T1000 (cell line): Measurements from ENCODE around the gene SRC.

Source experiments
- DNase-seq: peaks from one replicate; lab custom pipeline; 2025; ENCODE audit warnings: mixed read lengths; lab: John Stamatoyannopoulos, UW

Gene SRC

GRCh38 chr20:37383229-37383989 is 37.5 kb downstream of the SRC start:
- DNase-seq: no peak

DNA sequence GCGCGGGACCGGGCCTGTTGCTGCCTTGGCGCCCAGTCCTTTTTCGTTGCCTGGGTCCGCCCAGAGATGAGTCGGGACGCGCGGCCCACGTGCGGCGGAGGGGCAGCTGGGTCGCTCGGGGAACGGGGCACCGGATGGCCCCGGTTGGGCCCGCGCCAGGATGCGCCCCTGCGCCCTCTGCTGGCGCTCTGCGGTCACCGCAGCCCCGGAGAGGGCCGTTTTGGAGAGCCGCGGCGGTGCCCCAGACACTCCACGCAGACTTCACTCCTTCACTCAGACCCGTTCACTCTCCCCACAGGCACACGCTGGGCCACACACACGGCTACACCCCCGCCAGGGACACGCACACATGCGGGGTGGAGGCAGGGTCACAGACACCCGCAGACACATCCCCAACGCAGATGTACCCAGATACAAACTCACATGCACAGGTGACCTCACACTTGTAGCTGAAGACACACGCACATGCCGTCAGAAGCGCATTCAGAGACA is 38.8 kb downstream of the SRC start:
- peak; percentile 50 for DNase-seq

- no peak for DNase-seq
Observed at GRCh38 chr20:37385176-37385575, 39.2 kb downstream of the SRC start.

DNA sequence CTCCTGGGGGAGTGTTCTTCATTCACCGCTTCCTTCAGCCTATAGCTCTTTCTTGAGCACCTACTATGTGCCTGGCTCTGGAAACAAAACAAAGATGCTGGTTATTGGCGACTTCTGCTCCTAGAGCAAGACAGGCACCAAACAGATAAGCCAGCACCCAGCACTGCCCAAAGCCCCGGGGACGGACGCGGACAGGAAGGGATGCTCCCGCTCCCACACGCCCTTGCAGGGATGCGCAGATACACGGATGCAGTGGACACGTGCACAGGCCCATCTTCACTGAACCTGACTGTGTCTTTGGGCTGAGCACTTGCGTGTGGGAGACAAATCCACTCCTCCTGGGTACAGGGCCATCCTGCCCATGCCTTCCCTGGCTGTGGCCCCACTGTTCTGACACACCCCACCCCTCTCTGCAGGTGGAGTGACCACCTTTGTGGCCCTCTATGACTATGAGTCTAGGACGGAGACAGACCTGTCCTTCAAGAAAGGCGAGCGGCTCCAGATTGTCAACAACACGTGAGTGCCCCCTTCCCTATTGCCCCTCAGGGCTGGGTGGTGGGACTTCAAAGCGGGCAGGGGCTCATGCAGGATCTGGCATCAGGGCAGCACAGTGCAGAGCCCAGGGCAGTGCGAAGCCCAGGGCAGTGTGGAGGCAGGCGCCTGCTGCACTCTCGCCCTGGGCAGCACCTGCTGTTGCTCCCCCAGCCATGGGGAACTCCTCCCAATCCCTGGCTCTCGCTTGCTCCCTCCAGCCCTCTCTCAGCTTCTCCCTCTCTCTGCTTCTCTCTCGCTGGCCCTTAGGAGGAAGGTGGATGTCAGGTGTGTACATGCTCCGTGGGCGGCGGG is 39.9 kb downstream of the SRC start:
- DNase-seq: no peak

DNA sequence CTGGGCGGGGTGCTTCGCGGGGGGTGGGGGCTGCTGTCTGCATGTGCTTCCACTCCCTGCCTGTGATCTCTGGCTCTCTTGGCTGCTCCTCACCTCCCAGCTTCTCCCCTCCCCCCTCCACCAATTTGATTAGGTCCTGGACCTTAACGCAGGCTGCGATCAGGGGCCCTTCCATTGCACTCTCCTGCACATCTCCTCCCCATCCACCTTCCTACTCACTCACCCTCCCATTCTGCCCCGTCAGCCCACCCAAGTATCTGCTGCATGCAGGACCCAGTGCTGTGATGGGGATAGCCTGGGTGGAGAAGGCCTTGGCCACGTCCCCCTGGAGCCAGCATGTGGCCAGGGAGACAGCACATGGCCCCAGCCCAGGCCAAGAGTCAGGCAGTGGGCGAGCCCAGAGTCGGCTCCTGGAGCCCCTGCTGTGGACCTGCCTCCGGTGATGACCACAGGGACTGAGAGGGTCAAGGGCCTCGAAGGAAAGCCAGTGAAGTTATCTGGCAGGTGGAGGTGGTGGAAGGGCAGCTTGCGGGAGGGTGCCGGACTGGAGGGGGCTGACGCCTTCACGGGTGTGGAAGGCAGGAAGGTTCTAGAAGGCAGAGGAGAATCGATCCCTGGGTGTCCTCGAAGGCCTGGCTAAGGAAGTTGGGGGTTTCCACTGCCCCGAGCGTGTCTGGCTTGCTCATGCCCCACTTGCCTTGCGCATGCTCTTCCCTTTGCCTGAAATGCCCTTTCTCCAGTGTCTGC is 40.7 kb downstream of the SRC start:
- DNase-seq: no peak

GRCh38 chr20:37387519-37388269 is 41.8 kb downstream of the SRC start:
- no peak for DNase-seq

GRCh38 chr20:37388831-37389230 is 42.9 kb downstream of the SRC start:
- no peak for DNase-seq

- DNase-seq: no peak
Observed at GRCh38 chr20:37389241-37389747, 43.4 kb downstream of the SRC start.

DNA sequence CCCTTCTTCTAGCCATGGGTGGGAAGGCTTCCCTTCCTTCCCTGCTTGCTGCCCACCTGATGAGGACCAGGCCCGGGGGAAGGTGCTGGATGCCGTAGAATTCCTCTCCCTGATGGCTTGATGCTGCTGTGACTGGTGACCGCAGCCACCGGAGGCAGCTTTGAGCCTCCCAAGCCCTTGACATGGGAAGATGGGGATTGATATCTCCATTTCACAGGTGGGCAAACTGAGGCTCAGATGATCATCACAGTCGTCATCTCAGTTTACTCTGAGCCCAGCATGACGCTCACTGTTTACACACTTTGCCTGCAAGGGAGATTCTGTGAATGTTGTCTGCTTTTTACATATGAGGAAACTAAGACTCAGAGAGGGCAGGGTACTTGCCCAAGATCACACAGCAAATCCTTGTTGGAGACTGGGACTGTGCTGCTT is 43.9 kb downstream of the SRC start:
- DNase-seq: no peak

DNA sequence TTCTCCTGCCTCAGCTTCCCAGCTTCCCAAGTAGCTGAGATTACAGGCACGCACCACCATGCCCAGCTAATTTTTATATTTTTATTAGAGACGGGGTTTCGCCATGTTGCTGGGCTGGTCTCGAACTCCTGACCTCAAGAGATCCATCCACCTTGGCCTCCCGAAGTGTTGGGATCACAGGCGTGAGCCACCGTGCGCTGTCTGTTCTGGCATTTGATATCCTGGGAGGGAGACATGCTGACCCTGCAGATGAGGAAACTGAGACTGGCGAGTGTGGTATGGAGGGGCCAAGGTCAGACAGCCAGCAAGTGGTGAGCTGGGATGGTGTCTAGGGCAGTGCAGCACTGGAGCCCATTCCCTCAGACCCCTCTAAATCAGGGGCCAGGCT is 44.6 kb downstream of the SRC start:
- no peak for DNase-seq

- DNase-seq: no peak
Observed at GRCh38 chr20:37390891-37391525, 45.1 kb downstream of the SRC start.

GRCh38 chr20:37392441-37393195 is 46.7 kb downstream of the SRC start:
- no peak for DNase-seq

- no peak for DNase-seq
Observed at GRCh38 chr20:37393196-37393862, 47.4 kb downstream of the SRC start.

DNA sequence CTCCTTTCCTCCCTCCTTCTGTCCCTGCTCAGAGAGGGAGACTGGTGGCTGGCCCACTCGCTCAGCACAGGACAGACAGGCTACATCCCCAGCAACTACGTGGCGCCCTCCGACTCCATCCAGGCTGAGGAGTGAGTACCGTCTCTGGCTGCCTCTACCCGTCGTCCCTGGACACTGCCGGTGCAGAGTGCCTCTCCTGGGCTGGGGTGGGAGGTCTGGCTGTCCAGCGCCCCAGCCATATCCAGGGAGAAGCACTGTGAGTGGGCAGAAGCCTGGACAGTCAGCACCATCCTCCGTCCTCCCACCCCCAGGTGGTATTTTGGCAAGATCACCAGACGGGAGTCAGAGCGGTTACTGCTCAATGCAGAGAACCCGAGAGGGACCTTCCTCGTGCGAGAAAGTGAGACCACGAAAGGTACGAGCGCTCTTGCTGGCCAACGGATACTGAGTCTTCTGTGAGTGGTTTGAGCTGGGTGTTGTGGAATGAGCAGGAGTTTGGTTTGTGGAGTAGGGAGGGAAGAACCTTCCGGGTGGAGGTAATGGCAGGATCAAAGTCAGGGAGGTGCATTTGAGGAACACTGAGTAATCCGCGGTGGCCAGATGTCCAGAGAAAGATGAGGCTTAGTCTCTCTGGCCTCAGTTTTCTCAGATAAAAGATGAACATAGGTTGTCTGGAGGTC is 48.1 kb downstream of the SRC start:
- no peak for DNase-seq

GRCh38 chr20:37394543-37395409 is 48.8 kb downstream of the SRC start:
- no peak for DNase-seq

DNA sequence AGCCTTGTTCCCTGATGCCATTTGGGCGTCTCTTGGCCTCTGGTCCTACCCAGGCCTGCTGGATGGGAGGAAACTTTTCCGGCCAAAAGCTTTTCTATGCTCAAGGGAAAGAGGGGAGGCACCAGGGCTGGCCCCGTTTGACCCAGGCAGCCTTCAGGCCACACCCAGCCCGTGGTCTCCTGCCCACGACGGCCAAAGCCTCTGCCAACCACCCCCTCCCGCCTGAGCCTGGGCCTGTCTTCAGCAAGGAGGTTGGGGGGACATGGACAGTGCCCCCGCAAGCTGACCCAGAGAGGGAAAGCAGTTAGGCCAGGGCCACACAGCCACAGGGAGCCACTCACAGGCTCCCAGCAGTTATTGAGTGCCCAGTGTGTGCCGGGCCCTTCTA is 49.5 kb downstream of the SRC start:
- DNase-seq: no peak

DNA sequence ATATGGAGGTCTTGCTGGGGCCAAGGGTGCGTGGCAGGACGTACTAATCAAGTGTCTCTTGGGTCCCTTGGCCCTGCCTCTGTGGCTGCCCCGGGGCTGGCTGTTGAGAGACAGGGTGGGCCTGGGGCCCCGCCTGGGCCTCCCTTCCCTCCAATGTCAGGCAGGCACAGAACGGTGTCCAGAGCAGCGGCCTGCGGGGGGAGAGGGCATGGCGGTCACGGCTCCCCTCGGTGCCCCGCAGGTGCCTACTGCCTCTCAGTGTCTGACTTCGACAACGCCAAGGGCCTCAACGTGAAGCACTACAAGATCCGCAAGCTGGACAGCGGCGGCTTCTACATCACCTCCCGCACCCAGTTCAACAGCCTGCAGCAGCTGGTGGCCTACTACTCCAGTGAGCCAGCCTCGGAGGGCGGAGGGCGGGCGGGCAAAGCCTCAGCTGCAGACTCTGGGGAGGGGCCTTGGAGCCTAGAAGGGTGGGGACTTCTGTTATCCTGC is 50.0 kb downstream of the SRC start:
- DNase-seq: no peak
